H1 (cell line): ENCODE measurements around the gene OGFOD1. TPM values are rescaled to one million over a fixed set of nuclear protein-coding genes. Genes with fewer than 3 reads are reported as not detected.

Experiments
- CTCF ChIA-PET: fragments of 300-600 bp; sonication (Branson Sonifier 250); formaldehyde crosslinking; loops from one replicate; lab custom pipeline; 2021; ENCODE audit not compliant: partially characterized antibody; lab: Charles Lee
- POLR2A ChIA-PET: fragments of 300-600 bp; sonication (Branson Sonifier 250); formaldehyde crosslinking; loops from one replicate; lab custom pipeline; 2021; ENCODE audit warnings: inconsistent platforms; ENCODE audit not compliant: partially characterized antibody; lab: Charles Lee
- DNase-seq, 2 experiments: peaks; one replicate each; pipeline versions ENCODE4 v3.0.0 to v3.0.0-alpha.2; 2010 to 2022; ENCODE audit warnings: low spot score in 2 of 2, low read depth in 1 of 2, mixed read lengths in 1 of 2
- FAIRE-seq: peaks from 2 replicates; lab custom pipeline; 2011; peaks lifted over from hg19 to GRCh38; lab: Jason Lieb, UNC
- H2AFZ ChIP-seq: 2 replicates; pipeline ENCODE4 v1.8.1; 2012; ENCODE audit warnings: low read length, inconsistent platforms
- H2AK5ac ChIP-seq: 2 replicates; pipeline ENCODE4 v1.6.1; 2013; ENCODE audit warnings: low read depth, low read length
- H2BK120ac ChIP-seq: replicated peaks from 2 replicates; pipeline ENCODE3; 2013; ENCODE audit warnings: low read depth, low read length, inconsistent platforms
- H2BK12ac ChIP-seq: 2 replicates; pipeline ENCODE4 v1.6.1; 2013; ENCODE audit warnings: low read depth, low read length
- H2BK15ac ChIP-seq: 2 replicates; pipeline ENCODE4 v1.6.1; 2013; ENCODE audit warnings: low read length
- H2BK20ac ChIP-seq: 2 replicates; pipeline ENCODE4 v1.6.1; 2013; ENCODE audit warnings: low read length
- H2BK5ac ChIP-seq: 2 replicates; pipeline ENCODE4 v1.6.1; 2013; ENCODE audit warnings: low read depth, low read length
- H3K14ac ChIP-seq: 2 replicates; pipeline ENCODE4 v1.6.1; 2013; ENCODE audit warnings: inconsistent platforms; ENCODE audit not compliant: insufficient read length
- H3K18ac ChIP-seq: 2 replicates; pipeline ENCODE4 v1.6.1; 2013; ENCODE audit warnings: low read length; ENCODE audit errors: extremely low read depth
- H3K23ac ChIP-seq: 2 replicates; pipeline ENCODE4 v1.6.1; 2013; ENCODE audit warnings: inconsistent platforms; ENCODE audit not compliant: insufficient read length
- H3K23me2 ChIP-seq: 2 replicates; pipeline ENCODE4 v1.6.1; 2013; ENCODE audit warnings: low read depth, low read length
- H3K27ac ChIP-seq: 2 replicates; pipeline ENCODE4 v1.6.1; 2011; ENCODE audit warnings: low read depth, low read length, inconsistent platforms
- H3K27me3 ChIP-seq, 4 experiments: replicated peaks in 1 of 4; 1 replicate in 1 of 4; 2 replicates in 3 of 4; pipeline versions ENCODE4 v1.6.1 to v1.8.1; 2011 to 2013; ENCODE audit warnings: low read length in 3 of 4, mild to moderate bottlenecking in 3 of 4, inconsistent platforms in 2 of 4, mixed read lengths in 2 of 4, moderate library complexity in 1 of 4; ENCODE audit not compliant: control insufficient read depth in 3 of 4, insufficient read depth in 3 of 4; ENCODE audit errors: extremely low read depth in 1 of 4
- H3K36me3 ChIP-seq, 4 experiments: 2 replicates each; pipeline versions ENCODE4 v1.6.1 to v1.8.1; 2011 to 2013; ENCODE audit warnings: mild to moderate bottlenecking in 4 of 4, low read length in 3 of 4, moderate library complexity in 2 of 4, control low read depth in 1 of 4, inconsistent platforms in 1 of 4; ENCODE audit not compliant: insufficient read depth in 4 of 4, control insufficient read depth in 2 of 4
- H3K4ac ChIP-seq: replicated peaks from 2 replicates; pipeline ENCODE3; 2013; ENCODE audit warnings: low read length, low read depth, mixed read lengths, inconsistent platforms; ENCODE audit not compliant: insufficient read length
- H3K4me1 ChIP-seq, 4 experiments: replicated peaks in 1 of 4; 1 replicate in 1 of 4; 2 replicates in 3 of 4; pipeline versions ENCODE4 v1.6.1 to v1.8.1; 2011 to 2013; ENCODE audit warnings: low read length in 3 of 4, inconsistent platforms in 2 of 4, mixed read lengths in 1 of 4; ENCODE audit not compliant: insufficient read depth in 4 of 4, control insufficient read depth in 3 of 4
- H3K4me2 ChIP-seq, 2 experiments: 2 replicates each; pipeline versions ENCODE4 v1.6.1 to v1.8.1; 2011 to 2013; ENCODE audit warnings: low read depth in 2 of 2, low read length in 2 of 2, control low read depth in 1 of 2, inconsistent platforms in 1 of 2, mild to moderate bottlenecking in 1 of 2; ENCODE audit not compliant: insufficient read depth in 1 of 2
- H3K4me3 ChIP-seq, 4 experiments: fragments of 200-600, 300-600 bp in 1 of 4; sonication (generic), shearing (Covaris generic), sonication (Bioruptor Twin) in 1 of 4; 2 replicates each; pipeline versions ENCODE4 v1.5.1 to v1.8.1; 2011 to 2016; ENCODE audit warnings: low read length in 4 of 4, low read depth in 3 of 4, control low read depth in 2 of 4, inconsistent platforms in 2 of 4, mild to moderate bottlenecking in 2 of 4, mixed read lengths in 1 of 4, moderate library complexity in 1 of 4; ENCODE audit not compliant: insufficient read depth in 2 of 4; ENCODE audit errors: extremely low read depth in 1 of 4
- H3K56ac ChIP-seq: replicated peaks from 2 replicates; pipeline ENCODE3; 2013; ENCODE audit warnings: low read depth, mild to moderate bottlenecking, mixed read lengths, low read length, inconsistent platforms; ENCODE audit not compliant: insufficient read length
- H3K79me1 ChIP-seq: 2 replicates; pipeline ENCODE4 v1.6.1; 2013; ENCODE audit warnings: low read depth, low read length, control low read depth
- H3K79me2 ChIP-seq, 2 experiments: 2 replicates each; pipeline versions ENCODE4 v1.6.1 to v1.8.1; 2012 to 2013; ENCODE audit warnings: low read length in 2 of 2, mild to moderate bottlenecking in 2 of 2, inconsistent platforms in 1 of 2; ENCODE audit not compliant: insufficient read depth in 2 of 2, control insufficient read depth in 1 of 2
- H3K9ac ChIP-seq, 4 experiments: replicated peaks in 1 of 4; 1 replicate in 1 of 4; 2 replicates in 3 of 4; pipeline versions ENCODE4 v1.6.1 to v1.8.1; 2011 to 2013; ENCODE audit warnings: low read depth in 3 of 4, low read length in 3 of 4, control low read depth in 2 of 4, mild to moderate bottlenecking in 2 of 4, moderate library complexity in 2 of 4, inconsistent platforms in 1 of 4; ENCODE audit errors: extremely low read depth in 1 of 4
- H3K9me3 ChIP-seq, 2 experiments: 2 replicates each; pipeline versions ENCODE4 v1.6.1 to v1.8.1; 2012 to 2013; ENCODE audit warnings: mild to moderate bottlenecking in 2 of 2, moderate library complexity in 2 of 2, control low read depth in 1 of 2, inconsistent platforms in 1 of 2, low read depth in 1 of 2, low read length in 1 of 2, mixed read lengths in 1 of 2; ENCODE audit not compliant: insufficient read depth in 2 of 2
- H4K20me1 ChIP-seq, 2 experiments: replicated peaks in 1 of 2; 2 replicates each; pipeline versions ENCODE3 to v1.8.1; 2011 to 2013; ENCODE audit warnings: inconsistent platforms in 2 of 2, low read length in 2 of 2, mild to moderate bottlenecking in 1 of 2; ENCODE audit not compliant: insufficient read depth in 2 of 2, control insufficient read depth in 1 of 2
- H4K5ac ChIP-seq: 2 replicates; pipeline ENCODE4 v1.6.1; 2013; ENCODE audit warnings: low read length, low read depth, mixed read lengths, inconsistent platforms; ENCODE audit not compliant: insufficient read length
- H4K8ac ChIP-seq: 2 replicates; pipeline ENCODE4 v1.8.0; 2013; ENCODE audit warnings: mild to moderate bottlenecking, moderate library complexity, low read length, inconsistent platforms; ENCODE audit not compliant: insufficient read depth; ENCODE audit errors: extremely low read depth
- H4K91ac ChIP-seq: replicated peaks from 2 replicates; pipeline ENCODE3; 2013; ENCODE audit warnings: low read length, mixed read lengths, inconsistent platforms; ENCODE audit not compliant: insufficient read length
- FOSL1 ChIP-seq: IDR thresholded peaks from 2 replicates; pipeline ENCODE4 v1.6.1; 2011; ENCODE audit warnings: mild to moderate bottlenecking, low read depth, low read length, moderate library complexity; ENCODE audit not compliant: insufficient read depth
- WGBS, 2 experiments: shearing (Covaris generic) in 1 of 2; methylation state at CpG; one replicate each; pipeline versions ENCODE4 v1.1.6 to v1.1.7; 2013 to 2015; ENCODE audit warnings: low lambda C conversion rate in 2 of 2, mixed read lengths in 2 of 2, inconsistent platforms in 1 of 2, low coverage in 1 of 2, missing lambda C conversion rate in 1 of 2; ENCODE audit not compliant: insufficient replicate concordance in 2 of 2, insufficient coverage in 1 of 2, insufficient read length in 1 of 2; ENCODE audit errors: extremely low coverage in 1 of 2, missing lambda C conversion rate in 1 of 2; 5-methylcytosine and 5-hydroxymethylcytosine counted together
- polyA plus RNA-seq, 7 experiments: library from polyadenylated mRNA; depleted of rRNA in 3 of 7; stranded (reverse) in 5 of 7; unstranded in 2 of 7; fragments of >200 nt in 5 of 7; fragments of 200-250 nt in 2 of 7; gene quantifications; 1 replicate in 5 of 7; 2 replicates in 1 of 7; 4 replicates in 1 of 7; pipeline versions ENCODE4 v1.2.1 to v1.2.3, GENCODE V29; 2011 to 2013; ENCODE audit warnings: missing spikeins in 2 of 7, mixed read lengths in 2 of 7
- total RNA-seq: library from RNA; stranded (reverse); fragmentation: NEBNext Ultra II Directional; extraction: Animal tissue kit (Norgen Biotek cat#: 25700); gene quantifications from 2 replicates; pipeline ENCODE4 v1.2.1, GENCODE V29; 2021

OGFOD1 gene
- total and polyA plus RNA-seq, 2 of the 8 experiments (the other 6 are each of a cell fraction or from before 2014, with no cell fraction given), result 24.6 to 61.4 TPM

DNA sequence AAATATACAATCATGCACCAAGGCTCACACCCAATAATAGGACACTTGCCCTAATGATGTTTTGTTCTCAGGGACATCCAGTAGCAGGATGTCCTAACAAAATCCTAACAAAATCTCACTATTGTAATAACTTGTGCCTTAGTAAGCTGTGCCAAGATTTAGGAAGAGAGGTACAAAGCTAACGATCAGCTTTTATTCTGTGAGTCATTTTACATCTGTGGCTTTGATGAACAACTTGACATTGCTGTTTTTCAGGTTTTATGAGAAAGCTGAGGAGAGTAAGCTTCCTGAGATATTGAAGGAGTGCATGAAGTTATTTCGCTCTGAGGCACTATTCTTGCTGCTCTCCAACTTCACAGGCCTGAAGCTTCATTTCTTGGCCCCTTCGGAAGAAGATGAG is 18.9 kb downstream of the OGFOD1 start:
- H3K27ac ChIP-seq, result no peak overlapping the region
- H3K79me2 ChIP-seq, result no peaks in the 10 kb centered on the region
- no peak overlapping the region for H3K14ac ChIP-seq
- no peak overlapping the region for H3K56ac ChIP-seq
- H3K23me2 ChIP-seq, result no peaks in the 10 kb centered on the region
- no peak overlapping the region for H3K18ac ChIP-seq
- H3K4me2 ChIP-seq, result no peak overlapping the region
- H2BK5ac ChIP-seq, result no peak overlapping the region
- no peaks in the 10 kb centered on the region for H3K9me3 ChIP-seq
- H2BK15ac ChIP-seq, result no peak overlapping the region
- no peak overlapping the region for H3K4ac ChIP-seq
- H4K8ac ChIP-seq, result no peak overlapping the region
- H3K23ac ChIP-seq, result no peak overlapping the region
- H3K4me3 ChIP-seq, result no peak overlapping the region
- H2BK20ac ChIP-seq, result no peak overlapping the region
- CTCF ChIA-PET, result interaction anchor here (0.6 to 1.3 kb wide), 3 partner anchors 21 to 226 kb away, joined by 3 to 4 read pairs (median 3); no protein-coding TSS in a partner anchor
- H3K79me1 ChIP-seq, result no peaks in the 10 kb centered on the region
- POLR2A ChIA-PET, result interaction anchor here (1.5 to 2.2 kb wide), 2 partner anchors 9 kb away, joined by 5 to 9 read pairs; no protein-coding TSS in a partner anchor
- H3K36me3 ChIP-seq, result peaks cover 27 to 87% (median 72%) of the 10 kb centered on the region in 4 experiments
- H4K91ac ChIP-seq, result no peak overlapping the region
- H4K20me1 ChIP-seq, result peaks cover 0 to 4% of the 10 kb centered on the region in 2 experiments
- H3K9ac ChIP-seq, result no peak overlapping the region
- H2BK120ac ChIP-seq, result no peak overlapping the region
- H4K5ac ChIP-seq, result no peak overlapping the region
- H2AFZ ChIP-seq, result no peak overlapping the region
- no peak overlapping the region for H2AK5ac ChIP-seq
- 94% methylated on average over 3 of the region's 3 CpGs; no CpG with 5 or more reads in 1 of the 2 experiments for WGBS, 2 experiments
- no peak overlapping the region for H2BK12ac ChIP-seq
- H3K27me3 ChIP-seq, result no peaks in the 10 kb centered on the region
- no peak for DNase-seq
- TF ChIP-seq FOSL1, result no peak
- H3K4me1 ChIP-seq, result no peaks in the 10 kb centered on the region
- FAIRE-seq, result no peak
